GM06990 (cell line): ENCODE data around the gene HPN.

Experiments
- DNase-seq: peaks from one replicate; pipeline ENCODE4 v3.0.0-alpha.2; 2011; ENCODE audit not compliant: insufficient read length; ENCODE audit errors: extremely low read depth
- H3K27me3 ChIP-seq: replicated peaks from 2 replicates; pipeline ENCODE4 v1.6.0; 2011; ENCODE audit warnings: low read length; ENCODE audit not compliant: control insufficient read depth, insufficient read depth
- H3K36me3 ChIP-seq: 2 replicates; pipeline ENCODE4 v1.5.1; 2011; ENCODE audit warnings: low read length; ENCODE audit not compliant: control insufficient read depth, insufficient read depth
- H3K4me3 ChIP-seq: replicated peaks from 2 replicates; pipeline ENCODE4 v1.5.1; 2011; ENCODE audit warnings: low read depth, mild to moderate bottlenecking, control low read depth, low read length
- TF ChIP-seq, protein P1 (sequence below): IDR thresholded peaks from 2 replicates; pipeline ENCODE4 v1.5.1; 2011; ENCODE audit warnings: low read length, control low read depth, mild to moderate bottlenecking, inconsistent platforms; ENCODE audit not compliant: insufficient read depth, poor library complexity, severe bottlenecking

The HPN gene

DNA sequence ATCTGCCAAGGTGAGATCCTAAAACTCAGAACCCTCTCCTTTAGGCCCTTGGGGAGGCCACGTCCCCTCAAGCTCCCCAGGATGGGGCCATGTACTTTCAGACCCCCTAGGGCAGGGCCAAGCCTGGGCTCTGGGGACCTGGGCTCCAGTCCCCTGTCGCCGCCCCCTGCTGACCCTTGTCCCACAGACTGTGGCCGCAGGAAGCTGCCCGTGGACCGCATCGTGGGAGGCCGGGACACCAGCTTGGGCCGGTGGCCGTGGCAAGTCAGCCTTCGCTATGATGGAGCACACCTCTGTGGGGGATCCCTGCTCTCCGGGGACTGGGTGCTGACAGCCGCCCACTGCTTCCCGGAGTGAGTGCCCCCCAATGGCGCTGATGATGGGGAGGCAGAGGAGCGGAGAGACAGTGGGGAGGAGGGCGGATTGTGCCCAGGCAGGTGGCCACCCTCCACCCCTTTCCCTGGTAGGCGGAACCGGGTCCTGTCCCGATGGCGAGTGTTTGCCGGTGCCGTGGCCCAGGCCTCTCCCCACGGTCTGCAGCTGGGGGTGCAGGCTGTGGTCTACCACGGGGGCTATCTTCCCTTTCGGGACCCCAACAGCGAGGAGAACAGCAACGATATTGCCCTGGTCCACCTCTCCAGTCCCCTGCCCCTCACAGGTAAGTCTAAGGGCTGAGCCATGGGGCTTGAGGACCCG lies 18.8 kb downstream of the HPN start:
- Histone ChIP-seq H3K27me3 (no peaks in the 10 kb centered on the region; the same call in 1 of the 2 replicates), H3K4me3 (no peak overlapping the region), H3K36me3 (no peaks in the 10 kb centered on the region)
- DNase-seq: no peak
- TF ChIP-seq, protein P1, sequence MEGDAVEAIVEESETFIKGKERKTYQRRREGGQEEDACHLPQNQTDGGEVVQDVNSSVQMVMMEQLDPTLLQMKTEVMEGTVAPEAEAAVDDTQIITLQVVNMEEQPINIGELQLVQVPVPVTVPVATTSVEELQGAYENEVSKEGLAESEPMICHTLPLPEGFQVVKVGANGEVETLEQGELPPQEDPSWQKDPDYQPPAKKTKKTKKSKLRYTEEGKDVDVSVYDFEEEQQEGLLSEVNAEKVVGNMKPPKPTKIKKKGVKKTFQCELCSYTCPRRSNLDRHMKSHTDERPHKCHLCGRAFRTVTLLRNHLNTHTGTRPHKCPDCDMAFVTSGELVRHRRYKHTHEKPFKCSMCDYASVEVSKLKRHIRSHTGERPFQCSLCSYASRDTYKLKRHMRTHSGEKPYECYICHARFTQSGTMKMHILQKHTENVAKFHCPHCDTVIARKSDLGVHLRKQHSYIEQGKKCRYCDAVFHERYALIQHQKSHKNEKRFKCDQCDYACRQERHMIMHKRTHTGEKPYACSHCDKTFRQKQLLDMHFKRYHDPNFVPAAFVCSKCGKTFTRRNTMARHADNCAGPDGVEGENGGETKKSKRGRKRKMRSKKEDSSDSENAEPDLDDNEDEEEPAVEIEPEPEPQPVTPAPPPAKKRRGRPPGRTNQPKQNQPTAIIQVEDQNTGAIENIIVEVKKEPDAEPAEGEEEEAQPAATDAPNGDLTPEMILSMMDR: no peak

DNA sequence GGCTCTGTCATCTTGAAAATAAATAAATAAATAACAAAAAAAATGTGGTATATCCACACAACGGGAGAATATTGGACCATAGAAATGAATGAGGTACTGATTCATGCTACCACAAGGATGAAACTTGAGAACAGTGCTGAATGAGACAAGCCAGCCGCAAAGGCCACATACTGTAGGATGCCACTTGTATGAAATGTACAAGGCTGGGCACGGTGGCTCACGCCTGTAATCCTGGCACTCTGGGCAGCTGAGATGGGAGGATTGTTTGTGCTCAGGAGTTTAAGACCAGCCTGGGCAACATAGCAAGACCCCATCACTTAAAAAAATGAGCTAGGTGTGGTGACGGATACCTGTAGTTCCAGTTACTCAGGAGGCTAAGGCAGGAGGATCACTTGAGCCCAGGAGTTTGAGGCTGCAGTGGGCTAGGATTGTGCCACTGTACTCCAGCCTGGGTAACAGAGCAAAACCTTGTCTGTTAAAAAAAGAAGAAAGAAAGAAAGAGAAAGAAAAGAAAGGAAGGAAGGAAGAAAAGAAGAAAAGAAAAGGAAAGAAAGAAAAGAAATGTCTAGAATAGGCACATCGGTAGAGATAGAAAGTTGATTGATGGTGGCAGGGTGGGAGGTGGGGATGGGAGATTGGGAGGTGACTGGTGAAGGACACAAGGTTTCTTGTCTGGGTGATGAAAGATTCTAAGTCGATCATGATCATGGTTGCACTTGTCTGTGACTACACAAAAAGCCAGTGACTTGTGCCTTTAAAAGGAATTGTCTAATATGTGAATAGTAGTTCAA lies 20.3 kb downstream of the HPN start:
- no peak for DNase-seq
- Histone ChIP-seq H3K27me3 (no peaks in the 10 kb centered on the region), H3K4me3 (no peak overlapping the region)

DNA sequence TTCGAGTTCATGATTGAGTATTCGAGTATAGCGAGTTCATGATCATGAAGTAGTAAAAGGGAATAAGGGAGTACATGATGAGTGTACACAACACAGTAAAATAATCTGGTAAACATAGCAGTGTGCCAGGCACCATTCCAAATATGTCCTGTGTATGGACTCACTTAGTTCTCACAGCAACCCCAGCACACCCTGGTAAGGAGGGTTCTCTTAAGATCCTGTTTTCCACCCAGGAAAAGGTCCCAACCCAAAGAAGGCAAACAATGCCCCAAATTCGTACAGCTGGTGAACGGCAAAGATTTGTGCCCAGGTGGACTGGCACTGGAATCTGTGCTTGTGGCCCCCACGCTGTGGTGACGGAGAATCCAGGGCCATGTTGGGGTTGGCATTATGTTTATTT lies 21.4 kb downstream of the HPN start:
- no peak for DNase-seq
- Histone ChIP-seq H3K4me3 (no peak overlapping the region), H3K27me3 (no peaks in the 10 kb centered on the region), H3K36me3 (no peaks in the 10 kb centered on the region)
- TF ChIP-seq, protein P1: no peak

More for the DNA sequence above, 20.3 kb downstream of the HPN start:
- TF ChIP-seq, protein P1: no peak
- H3K36me3 ChIP-seq: no peaks in the 10 kb centered on the region

DNA sequence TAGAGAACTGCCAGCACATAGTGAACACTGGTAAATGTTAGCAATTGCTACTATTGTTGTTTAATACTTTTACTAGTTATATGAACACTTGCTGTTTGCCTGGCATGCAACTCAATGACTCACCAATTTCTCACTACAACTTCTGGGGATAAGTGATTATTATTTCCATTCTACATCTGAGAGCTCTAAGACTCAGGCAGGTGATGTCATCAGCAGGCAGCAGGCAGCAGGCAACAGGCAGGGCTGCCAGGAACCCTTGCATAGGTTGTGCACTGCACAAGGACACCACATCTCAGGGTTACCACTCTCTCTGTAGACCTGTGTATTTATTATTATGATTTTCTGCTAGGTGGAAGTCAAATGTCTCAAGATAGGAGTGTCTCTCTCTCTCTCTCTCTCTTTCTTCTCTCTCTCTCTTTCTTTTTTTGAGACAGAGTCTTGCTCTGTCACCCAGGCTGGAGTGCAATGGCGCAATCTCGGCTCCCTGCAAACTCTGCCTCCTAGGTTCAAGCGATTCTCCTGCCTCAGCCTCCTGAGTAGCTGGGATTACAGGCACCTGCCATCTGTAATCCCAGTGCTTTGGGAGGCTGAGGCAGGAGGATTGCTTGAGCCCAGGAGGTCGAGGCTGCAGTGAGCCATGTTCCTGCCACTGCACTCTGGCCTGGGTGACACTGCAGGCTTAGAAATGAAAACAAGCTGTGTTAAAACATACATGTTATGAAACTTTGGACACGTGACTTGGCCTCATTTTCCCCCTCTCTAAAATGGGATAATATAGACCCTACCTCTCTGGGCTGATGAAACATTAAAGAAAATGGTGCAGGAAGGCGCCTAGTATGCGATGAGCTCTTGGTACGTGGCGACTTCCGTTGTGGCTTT lies 22.7 kb downstream of the HPN start:
- Histone ChIP-seq H3K4me3 (no peak overlapping the region), H3K27me3 (no peaks in the 10 kb centered on the region), H3K36me3 (no peaks in the 10 kb centered on the region)
- DNase-seq: no peak
- TF ChIP-seq, protein P1: no peak

DNA sequence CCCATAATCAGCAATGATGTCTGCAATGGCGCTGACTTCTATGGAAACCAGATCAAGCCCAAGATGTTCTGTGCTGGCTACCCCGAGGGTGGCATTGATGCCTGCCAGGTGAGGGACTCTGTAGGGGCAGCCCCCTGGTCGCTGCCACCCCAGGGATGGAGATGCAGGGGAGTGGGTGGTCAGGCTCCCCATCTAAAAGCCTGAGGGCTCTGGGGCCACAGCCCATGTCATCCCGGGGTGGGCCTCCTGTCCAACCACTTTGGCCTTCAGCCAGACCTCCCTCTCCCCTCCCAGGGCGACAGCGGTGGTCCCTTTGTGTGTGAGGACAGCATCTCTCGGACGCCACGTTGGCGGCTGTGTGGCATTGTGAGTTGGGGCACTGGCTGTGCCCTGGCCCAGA lies 24.1 kb downstream of the HPN start:
- Histone ChIP-seq H3K36me3 (no peaks in the 10 kb centered on the region), H3K4me3 (no peak overlapping the region), H3K27me3 (no peaks in the 10 kb centered on the region)
- no peak for DNase-seq
- TF ChIP-seq, protein P1: no peak
